Activated CD4-positive, alpha-beta T cell treated with anti-CD3 and anti-CD28 coated beads for 48 hours (primary cell): ENCODE results near the gene RSRC1.
"Not testable (repeated sequence)": the region's sequence is repeated elsewhere in the genome, so short reads cannot be mapped to it uniquely, and the experiment has no call there.

Experiments used
- DNase-seq: peaks from one replicate; pipeline ENCODE4 v3.0.0-alpha.2; 2020

RSRC1 gene

GRCh38 chr3:158244274-158244673 lies 134.4 kb downstream of the RSRC1 start:
- no peak for DNase-seq

- DNase-seq = no peak
Observed at GRCh38 chr3:158247288-158247687, 137.4 kb downstream of the RSRC1 start.

GRCh38 chr3:158248261-158248660 lies 138.4 kb downstream of the RSRC1 start:
- no peak for DNase-seq

- DNase-seq = no peak
Observed at GRCh38 chr3:158249183-158249582, 139.3 kb downstream of the RSRC1 start.

GRCh38 chr3:158258619-158259018 lies 148.7 kb downstream of the RSRC1 start:
- no peak for DNase-seq

- no peak for DNase-seq
Observed at GRCh38 chr3:158260392-158260791, 150.5 kb downstream of the RSRC1 start.

- DNase-seq = no peak
Observed at GRCh38 chr3:158261371-158261991, 151.6 kb downstream of the RSRC1 start.

- DNase-seq = no peak
Observed at GRCh38 chr3:158264894-158265293, 155.0 kb downstream of the RSRC1 start.

GRCh38 chr3:158267015-158267414 lies 157.1 kb downstream of the RSRC1 start:
- DNase-seq = no peak

GRCh38 chr3:158269942-158270341 lies 160.1 kb downstream of the RSRC1 start:
- DNase-seq = no peak

GRCh38 chr3:158272081-158272480 lies 162.2 kb downstream of the RSRC1 start:
- DNase-seq = no peak

- DNase-seq = no peak
Observed at GRCh38 chr3:158273656-158274055, 163.8 kb downstream of the RSRC1 start.

GRCh38 chr3:158278187-158278586 lies 168.3 kb downstream of the RSRC1 start:
- DNase-seq = no peak

- DNase-seq = no peak
Observed at GRCh38 chr3:158279609-158280008, 169.7 kb downstream of the RSRC1 start.

GRCh38 chr3:158295771-158296170 lies 185.9 kb downstream of the RSRC1 start:
- no peak for DNase-seq

GRCh38 chr3:158297940-158298339 lies 188.1 kb downstream of the RSRC1 start:
- no peak for DNase-seq

- no peak for DNase-seq
Observed at GRCh38 chr3:158308236-158308928, 198.5 kb downstream of the RSRC1 start.

GRCh38 chr3:158312560-158313141 lies 202.8 kb downstream of the RSRC1 start:
- DNase-seq = no peak

- no peak for DNase-seq
Observed at GRCh38 chr3:158313338-158313927, 203.5 kb downstream of the RSRC1 start.

GRCh38 chr3:158314426-158315357 lies 204.8 kb downstream of the RSRC1 start:
- no peak for DNase-seq

GRCh38 chr3:158329696-158330441 lies 220.0 kb downstream of the RSRC1 start:
- not testable (repeated sequence) for DNase-seq

GRCh38 chr3:158330870-158331269 lies 221.0 kb downstream of the RSRC1 start:
- DNase-seq = no peak
